K562 (cell line): Measurements from ENCODE around the gene NEURL1B. TPM values are rescaled to one million over a fixed set of nuclear protein-coding genes. Genes with fewer than 3 reads are reported as not detected.

Experiments used
- ATAC-seq: fragments of 200-7000 bp; cut with Tn5 transposase; 3 replicates; pipeline ENCODE4 v1.9.1; 2020; ENCODE audit warnings: moderate library complexity
- BruUV-seq: library from RNA; stranded (reverse); fragments of 400-500 nt; replicated peaks from 2 replicates; lab custom pipeline; 2021; lab: Mats Ljungman, UMichigan
- CTCF ChIA-PET: fragments of 300-600 bp; formaldehyde crosslinking; extraction: SDS; loops from one replicate; lab custom pipeline; 2021; ENCODE audit warnings: low intra/inter-chr PET ratio; lab: Yijun Ruan, JAX
- POLR2A ChIA-PET: fragments of 300-600, 350-650 bp; sonication (Branson Sonifier 250); formaldehyde crosslinking; extraction: SDS; loops from one replicate; lab custom pipeline; 2021; ENCODE audit warnings: antibody characterized with exemption, inconsistent platforms; lab: Yijun Ruan, JAX
- DNase-seq, 4 experiments: peaks; one replicate each; pipeline versions ENCODE4 v3.0.0 to v3.0.0-alpha.2; 2011 to 2018; ENCODE audit warnings: low spot score in 3 of 4, mixed read lengths in 3 of 4; ENCODE audit errors: extremely low read depth in 1 of 4
- FAIRE-seq: peaks from 2 replicates; lab custom pipeline; 2011; peaks lifted over from hg19 to GRCh38; lab: Jason Lieb, UNC
- H2AFZ ChIP-seq: 2 replicates; pipeline ENCODE4 v1.6.0; 2011; ENCODE audit warnings: low read depth, low read length, control low read depth, inconsistent platforms
- H3K27ac ChIP-seq: fragments of 200-600 bp; 3 replicates; pipeline ENCODE4 v1.8.0; 2011; ENCODE audit warnings: low read depth, mild to moderate bottlenecking, control low read depth, inconsistent platforms, low read length, moderate library complexity, mixed read lengths; ENCODE audit errors: extremely low read depth
- H3K27me3 ChIP-seq, 2 experiments: fragments of 300-600 bp in 1 of 2; 2 replicates in 1 of 2; 3 replicates in 1 of 2; pipeline versions ENCODE4 v1.6.0 to v1.8.0; 2011; ENCODE audit warnings: inconsistent platforms in 2 of 2, low read length in 2 of 2, mild to moderate bottlenecking in 1 of 2, mixed read lengths in 1 of 2, moderate library complexity in 1 of 2; ENCODE audit not compliant: control insufficient read depth in 2 of 2, insufficient read depth in 2 of 2
- H3K36me3 ChIP-seq: fragments of 300-600 bp; 3 replicates; pipeline ENCODE4 v1.8.0; 2011; ENCODE audit warnings: mild to moderate bottlenecking, low read length, inconsistent platforms; ENCODE audit not compliant: control insufficient read depth, insufficient read depth
- H3K4me1 ChIP-seq, 2 experiments: fragments of 200-600 bp in 1 of 2; replicated peaks in 1 of 2; 2 replicates in 1 of 2; 3 replicates in 1 of 2; pipeline versions ENCODE4 v1.5.1 to v1.8.0; 2011; ENCODE audit warnings: inconsistent platforms in 2 of 2, low read length in 2 of 2, mild to moderate bottlenecking in 1 of 2, mixed read lengths in 1 of 2, moderate library complexity in 1 of 2; ENCODE audit not compliant: control insufficient read depth in 2 of 2, insufficient read depth in 2 of 2
- H3K4me2 ChIP-seq: 2 replicates; pipeline ENCODE4 v1.6.1; 2011; ENCODE audit warnings: low read length, control low read depth, inconsistent platforms, mixed read lengths; ENCODE audit not compliant: insufficient read depth
- H3K4me3 ChIP-seq: fragments of 200-600 bp; sonication (generic), shearing (Covaris generic); 2 replicates; pipeline ENCODE4 v1.5.1; 2016; ENCODE audit warnings: control low read depth, inconsistent platforms
- H3K79me2 ChIP-seq: fragments of 200-600 bp; 3 replicates; pipeline ENCODE4 v1.8.0; 2011; ENCODE audit warnings: low read length, inconsistent platforms; ENCODE audit not compliant: control insufficient read depth, insufficient read depth
- H3K9ac ChIP-seq, 2 experiments: 2 replicates each; pipeline versions ENCODE4 v1.6.0 to v1.6.1; 2011; ENCODE audit warnings: low read depth in 2 of 2, low read length in 2 of 2, control low read depth in 1 of 2, inconsistent platforms in 1 of 2, mild to moderate bottlenecking in 1 of 2, mixed read lengths in 1 of 2; ENCODE audit not compliant: insufficient read depth in 1 of 2
- H3K9me1 ChIP-seq: one replicate; pipeline ENCODE4 v1.6.0; 2011; ENCODE audit warnings: inconsistent platforms, mild to moderate bottlenecking, low read length, moderate library complexity; ENCODE audit not compliant: control insufficient read depth, insufficient read depth
- H3K9me3 ChIP-seq: replicated peaks from 2 replicates; pipeline ENCODE4 v1.5.1; 2011; ENCODE audit warnings: low read depth, low read length, inconsistent platforms; ENCODE audit not compliant: control insufficient read depth, insufficient read depth
- H4K20me1 ChIP-seq: replicated peaks from 2 replicates; pipeline ENCODE4 v1.6.1; 2011; ENCODE audit warnings: low read length, inconsistent platforms, mixed read lengths; ENCODE audit not compliant: control insufficient read depth, insufficient read depth
- ARHGAP35 ChIP-seq: fragments of 450-650 bp; IDR thresholded peaks from 2 replicates; pipeline ENCODE4 v1.6.1; 2018; ENCODE audit not compliant: partially characterized antibody
- FOXM1 ChIP-seq, 2 experiments: fragments of 450-650 bp in 1 of 2; sonication (generic) in 1 of 2; formaldehyde crosslinking in 1 of 2; IDR thresholded peaks; 2 replicates each; pipeline versions ENCODE4 v1.6.1 to v1.9.0; 2017 to 2022; ENCODE audit warnings: low read depth in 2 of 2, mild to moderate bottlenecking in 2 of 2, missing genetic modification reagents in 1 of 2, moderate library complexity in 1 of 2
- PTBP1 ChIP-seq: fragments of 200-400 bp; formaldehyde crosslinking; IDR thresholded peaks from 2 replicates; pipeline ENCODE4 v1.6.1; 2017; ENCODE audit warnings: low read depth, low read length
- SRSF9 ChIP-seq: fragments of 200-400 bp; formaldehyde crosslinking; IDR thresholded peaks from 2 replicates; pipeline ENCODE4 v1.6.1; 2017; ENCODE audit warnings: low read depth, low read length, borderline replicate concordance
- ZBTB43 ChIP-seq: sonication (generic); formaldehyde crosslinking; IDR thresholded peaks from 2 replicates; pipeline ENCODE4 v1.8.0; 2023; ENCODE audit warnings: mild to moderate bottlenecking, missing genetic modification reagents
- WGBS: fragments of 100-300 bp; shearing (Covaris generic); methylation state at CpG from one replicate; pipeline ENCODE4 v1.1.6; 2016; ENCODE audit warnings: low coverage, mixed read lengths; ENCODE audit not compliant: insufficient coverage; ENCODE audit errors: missing lambda C conversion rate; 5-methylcytosine and 5-hydroxymethylcytosine counted together
- in situ Hi-C: fragments of 300-500 bp; cut with MboI; formaldehyde crosslinking; loops from 4 replicates; pipeline ENCODE4 v1.15.0; 2018; ENCODE audit warnings: inconsistent platforms, mixed read lengths
- intact Hi-C: fragments of 100-400 bp; cut with micrococcal nuclease; formaldehyde crosslinking; loops from 2 replicates; pipeline ENCODE4 v1.14.2; 2022
- polyA plus RNA-seq, 8 experiments: library from polyadenylated mRNA; depleted of rRNA in 4 of 8; stranded (reverse) in 5 of 8; unstranded in 3 of 8; fragments of >200 nt; fragmentation: Nextera tagmentation in 2 of 8; fragmentation: Illumina TruSeq in 1 of 8; extraction: Ambion mirVana in 2 of 8; extraction: Trizol in 1 of 8; gene quantifications; 2 replicates each; pipeline versions ENCODE4 v1.2.1 to v1.2.3, GENCODE V29; 2011 to 2014; ENCODE audit warnings: inconsistent platforms in 1 of 8, missing spikeins in 1 of 8
- total RNA-seq, 7 experiments: library from RNA; depleted of rRNA in 6 of 7; stranded (reverse); fragments of >200 nt in 6 of 7; fragmentation: Illumina TruSeq in 2 of 7; extraction: Trizol in 2 of 7; gene quantifications; 2 replicates each; pipeline versions ENCODE4 v1.2.1 to v1.2.3, GENCODE V29; 2011 to 2021; ENCODE audit warnings: low replicate concordance in 1 of 7

The NEURL1B gene
- total and polyA plus RNA-seq, 9 of the 15 experiments (the other 6 are each of a cell fraction or from before 2014, with no cell fraction given): 0.04 TPM; not detected in 8

- Histone ChIP-seq H3K9me1 (no peaks in the 10 kb centered on the region), H4K20me1 (no peaks in the 10 kb centered on the region), H3K4me3 (no peak overlapping the region), H3K4me1 (peaks cover 0 to 4% of the 10 kb centered on the region in 2 experiments; a peak in 1 of 5 replicates), H3K27me3 (peaks cover 29 to 70% of the 10 kb centered on the region in 2 experiments), H2AFZ (no peak overlapping the region), H3K4me2 (no peak overlapping the region), H3K9me3 (no peaks in the 10 kb centered on the region), H3K36me3 (no peaks in the 10 kb centered on the region), H3K27ac (no peak overlapping the region), H3K79me2 (no peaks in the 10 kb centered on the region), H3K9ac (no peak overlapping the region)
- no peak for FAIRE-seq
- TF ChIP-seq SRSF9 (no peak), FOXM1 (IDR thresholded peaks at IDR 0.05; ENCODE audit: low read depth) (no peak), FOXM1 (CRISPR knock-in tag; IDR thresholded peaks at IDR 0.05; ENCODE audit: low read depth) (no peak), ZBTB43 (CRISPR knock-in tag) (no peak), PTBP1 (no peak), ARHGAP35 (no peak)
- no peak for DNase-seq
- intact Hi-C loops (no loop called here), in situ Hi-C loops (no loop called here)
- CTCF ChIA-PET: no interaction called here
- ATAC-seq: no peak
- POLR2A ChIA-PET: interaction anchor here (0.5 kb wide), 1 partner anchor 494 kb away, joined by 3 read pairs; no protein-coding TSS in a partner anchor
- no TSS peak for BruUV-seq
- WGBS: under 1% methylated on average over 15 of the region's 16 CpGs
These were observed 23.8 kb downstream of the NEURL1B start for GRCh38 chr5:172664681-172665541.
